Measurements from ENCODE around the gene RASAL2. TPM values are rescaled to one million over a fixed set of nuclear protein-coding genes. Genes with fewer than 3 reads are reported as not detected.
"Not testable (repeated sequence)": the region's sequence is repeated elsewhere in the genome, so short reads cannot be mapped to it uniquely, and the experiment has no call there.

The RASAL2 gene
- total RNA-seq, 1 experiment from 2014 or later, result 25.7 TPM

- Histone ChIP-seq H3K4me3 (ENCODE audit: insufficient read depth, low read depth, low read length) (no peak overlapping the region), H3K27me3 (ENCODE audit: control insufficient read depth, insufficient read depth, low read length) (no peaks in the 10 kb centered on the region), H3K36me3 (replicated peaks; ENCODE audit: control insufficient read depth, insufficient read depth, low read length) (no peaks in the 10 kb centered on the region)
- DNase-seq, result peak; percentile 19
Measured at GRCh38 chr1:178310685-178311105, 216.8 kb downstream of the RASAL2 start.

GRCh38 chr1:178311164-178311563, 217.3 kb downstream of the RASAL2 start:
- Histone ChIP-seq H3K27me3 (ENCODE audit: control insufficient read depth, insufficient read depth, low read length) (no peaks in the 10 kb centered on the region), H3K4me3 (ENCODE audit: insufficient read depth, low read depth, low read length) (no peak overlapping the region), H3K36me3 (replicated peaks; ENCODE audit: control insufficient read depth, insufficient read depth, low read length) (no peaks in the 10 kb centered on the region)
- DNase-seq, result no peak

- not testable (repeated sequence) for H3K36me3 ChIP-seq (replicated peaks; ENCODE audit: control insufficient read depth, insufficient read depth, low read length); H3K27me3 ChIP-seq (ENCODE audit: control insufficient read depth, insufficient read depth, low read length); DNase-seq
- peak overlapping the region; percentile 35 for H3K4me3 ChIP-seq (ENCODE audit: insufficient read depth, low read depth, low read length)
Measured at GRCh38 chr1:178320280-178320982, 226.5 kb downstream of the RASAL2 start.

- no peak for DNase-seq
- Histone ChIP-seq H3K27me3 (ENCODE audit: control insufficient read depth, insufficient read depth, low read length) (no peaks in the 10 kb centered on the region), H3K4me3 (ENCODE audit: insufficient read depth, low read depth, low read length) (no peak overlapping the region), H3K36me3 (replicated peaks; ENCODE audit: control insufficient read depth, insufficient read depth, low read length) (no peaks in the 10 kb centered on the region)
Measured at GRCh38 chr1:178323067-178323466, 229.2 kb downstream of the RASAL2 start.

GRCh38 chr1:178324003-178324402, 230.1 kb downstream of the RASAL2 start:
- Histone ChIP-seq H3K36me3 (replicated peaks; ENCODE audit: control insufficient read depth, insufficient read depth, low read length) (no peaks in the 10 kb centered on the region), H3K27me3 (ENCODE audit: control insufficient read depth, insufficient read depth, low read length) (no peaks in the 10 kb centered on the region), H3K4me3 (ENCODE audit: insufficient read depth, low read depth, low read length) (no peak overlapping the region)
- DNase-seq, result no peak

GRCh38 chr1:178328728-178329127, 234.8 kb downstream of the RASAL2 start:
- no peaks in the 10 kb centered on the region for H3K27me3 ChIP-seq (ENCODE audit: control insufficient read depth, insufficient read depth, low read length)
- H3K4me3 ChIP-seq (ENCODE audit: insufficient read depth, low read depth, low read length), result no peak overlapping the region
- H3K36me3 ChIP-seq (replicated peaks; ENCODE audit: control insufficient read depth, insufficient read depth, low read length), result no peaks in the 10 kb centered on the region
- DNase-seq, result no peak

GRCh38 chr1:178330153-178330552, 236.2 kb downstream of the RASAL2 start:
- no peak for DNase-seq
- Histone ChIP-seq H3K27me3 (ENCODE audit: control insufficient read depth, insufficient read depth, low read length) (no peaks in the 10 kb centered on the region), H3K4me3 (ENCODE audit: insufficient read depth, low read depth, low read length) (no peak overlapping the region), H3K36me3 (replicated peaks; ENCODE audit: control insufficient read depth, insufficient read depth, low read length) (no peaks in the 10 kb centered on the region)

- Histone ChIP-seq H3K36me3 (replicated peaks; ENCODE audit: control insufficient read depth, insufficient read depth, low read length) (no peaks in the 10 kb centered on the region), H3K27me3 (ENCODE audit: control insufficient read depth, insufficient read depth, low read length) (no peaks in the 10 kb centered on the region), H3K4me3 (ENCODE audit: insufficient read depth, low read depth, low read length) (no peak overlapping the region)
- DNase-seq, result no peak
Measured at GRCh38 chr1:178330848-178331497, 237.1 kb downstream of the RASAL2 start.

- no peak overlapping the region for H3K4me3 ChIP-seq (ENCODE audit: insufficient read depth, low read depth, low read length)
- DNase-seq, result no peak
Measured at GRCh38 chr1:178335426-178335825, 241.5 kb downstream of the RASAL2 start.

GRCh38 chr1:178337091-178337706, 243.3 kb downstream of the RASAL2 start:
- DNase-seq, result no peak
- Histone ChIP-seq H3K27me3 (ENCODE audit: control insufficient read depth, insufficient read depth, low read length) (no peaks in the 10 kb centered on the region), H3K36me3 (replicated peaks; ENCODE audit: control insufficient read depth, insufficient read depth, low read length) (no peaks in the 10 kb centered on the region), H3K4me3 (ENCODE audit: insufficient read depth, low read depth, low read length) (no peak overlapping the region)

More at GRCh38 chr1:178335426-178335825, 241.5 kb downstream of the RASAL2 start:
- Histone ChIP-seq H3K27me3 (ENCODE audit: control insufficient read depth, insufficient read depth, low read length) (no peaks in the 10 kb centered on the region), H3K36me3 (replicated peaks; ENCODE audit: control insufficient read depth, insufficient read depth, low read length) (no peaks in the 10 kb centered on the region)

- no peak overlapping the region for H3K4me3 ChIP-seq (ENCODE audit: insufficient read depth, low read depth, low read length)
- no peaks in the 10 kb centered on the region for H3K36me3 ChIP-seq (replicated peaks; ENCODE audit: control insufficient read depth, insufficient read depth, low read length)
- H3K27me3 ChIP-seq (ENCODE audit: control insufficient read depth, insufficient read depth, low read length), result no peaks in the 10 kb centered on the region
- no peak for DNase-seq
Measured at GRCh38 chr1:178339834-178340233, 245.9 kb downstream of the RASAL2 start.

GRCh38 chr1:178341261-178341956, 247.5 kb downstream of the RASAL2 start:
- peak; percentile 75 for DNase-seq
- Histone ChIP-seq H3K27me3 (ENCODE audit: control insufficient read depth, insufficient read depth, low read length) (no peaks in the 10 kb centered on the region), H3K36me3 (replicated peaks; ENCODE audit: control insufficient read depth, insufficient read depth, low read length) (no peaks in the 10 kb centered on the region), H3K4me3 (ENCODE audit: insufficient read depth, low read depth, low read length) (no peak overlapping the region)

GRCh38 chr1:178342745-178343144, 248.8 kb downstream of the RASAL2 start:
- Histone ChIP-seq H3K27me3 (ENCODE audit: control insufficient read depth, insufficient read depth, low read length) (no peaks in the 10 kb centered on the region), H3K36me3 (replicated peaks; ENCODE audit: control insufficient read depth, insufficient read depth, low read length) (no peaks in the 10 kb centered on the region), H3K4me3 (ENCODE audit: insufficient read depth, low read depth, low read length) (no peak overlapping the region)
- no peak for DNase-seq

GRCh38 chr1:178344513-178345091, 250.7 kb downstream of the RASAL2 start:
- peak; percentile 42 for DNase-seq
- Histone ChIP-seq H3K4me3 (ENCODE audit: insufficient read depth, low read depth, low read length) (no peak overlapping the region), H3K27me3 (ENCODE audit: control insufficient read depth, insufficient read depth, low read length) (no peaks in the 10 kb centered on the region), H3K36me3 (replicated peaks; ENCODE audit: control insufficient read depth, insufficient read depth, low read length) (no peaks in the 10 kb centered on the region)

Data from H7 (cell line).